Gastroesophageal sphincter (tissue), 4 donors: ENCODE data around the gene CMA1. TPM values are rescaled to one million over a fixed set of nuclear protein-coding genes. Genes with fewer than 3 reads are reported as not detected.

Source experiments
- ATAC-seq: fragments of 150-250 bp; one replicate; pipeline ENCODE4 v1.9.1; 2016; ENCODE audit warnings: mild to moderate bottlenecking, moderate library complexity
- H3K27ac ChIP-seq, 4 donors: fragments of 200-600 bp; sonication (generic) in 3 of 4; 1 replicate in 3 of 4; 2 replicates in 1 of 4; pipeline ENCODE4 v1.5.1; 2016 to 2019
- H3K27me3 ChIP-seq: fragments of 200-600 bp; sonication (generic); one replicate; pipeline ENCODE4 v1.5.1; 2019
- H3K36me3 ChIP-seq, 2 donors: fragments of 200-600 bp; sonication (generic); one replicate each; pipeline ENCODE4 v1.5.1; 2019; ENCODE audit warnings: control low read depth in 1 of 2
- H3K4me1 ChIP-seq, 3 donors: fragments of 200-600 bp; sonication (generic); 1 replicate in 2 of 3; 2 replicates in 1 of 3; pipeline ENCODE4 v1.5.1; 2016 to 2019; ENCODE audit warnings: control low read depth in 2 of 3
- H3K4me3 ChIP-seq, 2 donors: fragments of 200-600 bp; sonication (generic); one replicate each; pipeline ENCODE4 v1.5.1; 2019; ENCODE audit warnings: mild to moderate bottlenecking in 1 of 2, moderate library complexity in 1 of 2
- H3K9me3 ChIP-seq, 3 donors: fragments of 200-600 bp; sonication (generic); one replicate each; pipeline ENCODE4 v1.5.1; 2017 to 2019; ENCODE audit warnings: control low read depth in 2 of 3
- EP300 ChIP-seq: sonication (generic); formaldehyde crosslinking; IDR thresholded peaks from one replicate; pipeline ENCODE4 v1.6.1; 2017; ENCODE audit warnings: antibody characterized with exemption, mild to moderate bottlenecking
- POLR2A ChIP-seq, 2 donors: fragments of 450-650 bp; IDR thresholded peaks; one replicate each; pipeline ENCODE4 v1.6.1; 2017; ENCODE audit warnings: antibody characterized with exemption in 2 of 2, mild to moderate bottlenecking in 2 of 2, moderate library complexity in 1 of 2
- POLR2AphosphoS5 ChIP-seq: sonication (generic); formaldehyde crosslinking; IDR thresholded peaks from one replicate; pipeline ENCODE4 v1.6.1; 2017; ENCODE audit warnings: antibody characterized with exemption
- WGBS, 2 donors: methylation state at CpG; one replicate each; pipeline ENCODE4 v1.1.5; 2018; ENCODE audit warnings: low coverage in 1 of 2; 5-methylcytosine and 5-hydroxymethylcytosine counted together
- total RNA-seq, 4 donors: library from RNA; depleted of rRNA; stranded (reverse); fragments of >200 nt; gene quantifications; one replicate each; pipeline ENCODE4 v1.1.0, GENCODE V29; 2016
- TF ChIP-seq, protein P1 (sequence below), 4 experiments: fragments of 200-600 bp in 2 of 4; fragments of 450-650 bp in 2 of 4; sonication (generic) in 1 of 4; IDR thresholded peaks; one replicate each; pipeline ENCODE4 v1.5.1; 2017 to 2019; ENCODE audit warnings: antibody characterized with exemption in 4 of 4, mild to moderate bottlenecking in 2 of 4, moderate library complexity in 2 of 4

CMA1 gene
- total RNA-seq, 4 donors from 2014 or later, result 0.93 to 9.8 TPM; not detected in 2

- no peak for ATAC-seq
- TF ChIP-seq, protein P1, sequence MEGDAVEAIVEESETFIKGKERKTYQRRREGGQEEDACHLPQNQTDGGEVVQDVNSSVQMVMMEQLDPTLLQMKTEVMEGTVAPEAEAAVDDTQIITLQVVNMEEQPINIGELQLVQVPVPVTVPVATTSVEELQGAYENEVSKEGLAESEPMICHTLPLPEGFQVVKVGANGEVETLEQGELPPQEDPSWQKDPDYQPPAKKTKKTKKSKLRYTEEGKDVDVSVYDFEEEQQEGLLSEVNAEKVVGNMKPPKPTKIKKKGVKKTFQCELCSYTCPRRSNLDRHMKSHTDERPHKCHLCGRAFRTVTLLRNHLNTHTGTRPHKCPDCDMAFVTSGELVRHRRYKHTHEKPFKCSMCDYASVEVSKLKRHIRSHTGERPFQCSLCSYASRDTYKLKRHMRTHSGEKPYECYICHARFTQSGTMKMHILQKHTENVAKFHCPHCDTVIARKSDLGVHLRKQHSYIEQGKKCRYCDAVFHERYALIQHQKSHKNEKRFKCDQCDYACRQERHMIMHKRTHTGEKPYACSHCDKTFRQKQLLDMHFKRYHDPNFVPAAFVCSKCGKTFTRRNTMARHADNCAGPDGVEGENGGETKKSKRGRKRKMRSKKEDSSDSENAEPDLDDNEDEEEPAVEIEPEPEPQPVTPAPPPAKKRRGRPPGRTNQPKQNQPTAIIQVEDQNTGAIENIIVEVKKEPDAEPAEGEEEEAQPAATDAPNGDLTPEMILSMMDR (IDR thresholded peaks at IDR 0.05), result no peak
- no peak for TF ChIP-seq POLR2A (IDR thresholded peaks at IDR 0.05)
- no peak for TF ChIP-seq POLR2AphosphoS5
- no peak for TF ChIP-seq EP300
- Histone ChIP-seq H3K4me1 (no peaks in the 10 kb centered on the region), H3K27ac (no peak overlapping the region), H3K36me3 (no peaks in the 10 kb centered on the region), H3K4me3 (no peak overlapping the region), H3K9me3 (peaks cover 0 to 3% (median 0%) of the 10 kb centered on the region in 3 donors), H3K27me3 (no peaks in the 10 kb centered on the region)
- no CpG with 5 or more reads among the region's 1 CpG for WGBS, 2 donors
Measured at GRCh38 chr14:24458736-24459135, 49.3 kb downstream of the CMA1 start.

DNA sequence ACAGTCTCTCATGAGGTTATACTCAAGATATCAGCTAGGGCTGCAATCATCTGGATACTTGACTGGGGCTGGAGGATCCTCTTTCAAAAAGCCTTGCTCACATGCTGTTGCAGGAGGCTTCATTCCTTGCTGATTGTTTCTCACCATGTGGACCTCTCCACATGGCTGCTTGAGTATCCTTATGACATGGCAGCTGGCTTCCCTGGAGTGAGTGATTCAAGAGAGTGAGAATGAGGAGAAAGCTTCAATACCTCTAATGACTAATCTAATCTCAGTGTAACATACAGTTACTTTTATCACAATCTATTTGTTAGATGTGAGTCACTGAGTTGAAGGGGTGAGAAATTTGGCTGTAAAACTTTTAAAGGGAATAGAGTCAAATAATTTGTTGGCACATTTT is 51.1 kb downstream of the CMA1 start:
- Histone ChIP-seq H3K4me1 (no peaks in the 10 kb centered on the region), H3K27ac (no peak overlapping the region), H3K9me3 (peaks cover 0 to 3% (median 0%) of the 10 kb centered on the region in 3 donors), H3K36me3 (no peaks in the 10 kb centered on the region), H3K27me3 (no peaks in the 10 kb centered on the region), H3K4me3 (no peak overlapping the region)
- no peak for ATAC-seq
- TF ChIP-seq EP300, result no peak
- TF ChIP-seq, protein P1 (IDR thresholded peaks at IDR 0.05), result no peak
- no peak for TF ChIP-seq POLR2AphosphoS5
- TF ChIP-seq POLR2A (IDR thresholded peaks at IDR 0.05), result no peak

Other genes with a start within 250 kb of the CMA1 start
- 10 to 100 TPM in 1 of 4 donors, 1 to 10 TPM in 3; 1.3 to 43.3 (median 6.3) TPM for gene TGM1, start 245.1 kb downstream of the CMA1 start, total RNA-seq
- gene RABGGTA, start 236.7 kb downstream of the CMA1 start, total RNA-seq, result 10 to 100 TPM; 12.9 to 27.6 (median 16.5) TPM
- gene DHRS1, start 208.5 kb downstream of the CMA1 start, total RNA-seq, result 10 to 100 TPM in 3 of 4 donors, 1 to 10 TPM in 1; 8.2 to 33.0 (median 17.7) TPM
- 10 to 100 TPM; 19.4 to 29.2 (median 22.8) TPM for gene NOP9, start 208.4 kb downstream of the CMA1 start, total RNA-seq
- 10 to 100 TPM in 2 of 4 donors, 1 to 10 TPM in 2; 4.9 to 12.5 (median 9.5) TPM for gene CIDEB, start 200.3 kb downstream of the CMA1 start, total RNA-seq
- gene LTB4R2, start 198.1 kb downstream of the CMA1 start, total RNA-seq, result 1 to 10 TPM; 2.4 to 5.0 (median 3.4) TPM
- gene LTB4R, start 196.8 kb downstream of the CMA1 start, total RNA-seq, result 1 to 10 TPM; 3.0 to 4.2 (median 3.4) TPM
- gene ADCY4, start 173.2 kb downstream of the CMA1 start, total RNA-seq, result 10 to 100 TPM; 13.3 to 40.5 (median 22.6) TPM
- gene RIPK3, start 168.3 kb downstream of the CMA1 start, total RNA-seq, result 1 to 10 TPM; 3.1 to 8.9 (median 3.9) TPM
- gene NFATC4, start 140.1 kb downstream of the CMA1 start, total RNA-seq, result 10 to 100 TPM; 33.5 to 63.5 (median 57.9) TPM
- gene NYNRIN, start 109.3 kb downstream of the CMA1 start, total RNA-seq, result 10 to 100 TPM in 2 of 4 donors, 1 to 10 TPM in 2; 6.9 to 19.9 (median 11.5) TPM
- 1 to 10 TPM in 3 of 4 donors, under 1 TPM in 1; 0.49 to 2.8 (median 2.1) TPM for gene CBLN3, start 78.6 kb downstream of the CMA1 start, total RNA-seq
- 10 to 100 TPM; 50.7 to 68.0 (median 61.3) TPM for gene KHNYN, start 78.3 kb downstream of the CMA1 start, total RNA-seq
- gene SDR39U1, start 65.5 kb downstream of the CMA1 start, total RNA-seq, result 10 to 100 TPM; 21.5 to 39.7 (median 31.3) TPM
- 10 to 100 TPM in 1 of 4 donors, 1 to 10 TPM in 2, not detected in 1; 2.1 to 17.2 (median 5.4) TPM for gene CTSG, start 68.0 kb upstream of the CMA1 start, total RNA-seq
- gene GZMH, start 101.4 kb upstream of the CMA1 start, total RNA-seq, result under 1 TPM in 1 of 4 donors, not detected in 3; 0.81 TPM
- gene GZMB, start 125.9 kb upstream of the CMA1 start, total RNA-seq, result 1 to 10 TPM in 2 of 4 donors, not detected in 2; 2.0 to 2.9 TPM